Esophagus muscularis mucosa (tissue), 4 donors: ENCODE results near the gene SUSD6. TPM values are rescaled to one million over a fixed set of nuclear protein-coding genes. Genes with fewer than 3 reads are reported as not detected.

Experiments used
- DNase-seq: peaks from one replicate; pipeline ENCODE4 v3.0.0-alpha.2; 2017; ENCODE audit errors: extremely low spot score
- H3K27ac ChIP-seq, 4 donors: fragments of 200-600 bp; sonication (generic); replicated peaks in 1 of 4; 1 replicate in 3 of 4; 2 replicates in 1 of 4; pipeline ENCODE4 v1.5.1; 2016 to 2019; ENCODE audit warnings: mild to moderate bottlenecking in 1 of 4
- H3K27me3 ChIP-seq, 4 donors: fragments of 200-600 bp; sonication (generic); one replicate each; pipeline versions ENCODE4 v1.5.1 to v1.6.0; 2016 to 2019
- H3K36me3 ChIP-seq, 4 donors: fragments of 200-600 bp; sonication (generic); one replicate each; pipeline ENCODE4 v1.5.1; 2016 to 2019
- H3K4me1 ChIP-seq, 4 donors: fragments of 200-600 bp; sonication (generic); one replicate each; pipeline ENCODE4 v1.5.1; 2016 to 2019
- H3K4me3 ChIP-seq, 4 donors: fragments of 200-600 bp; sonication (generic); 1 replicate in 2 of 4; 2 replicates in 2 of 4; pipeline ENCODE4 v1.5.1; 2016 to 2019; ENCODE audit warnings: mild to moderate bottlenecking in 4 of 4, moderate library complexity in 1 of 4
- H3K9me3 ChIP-seq, 4 donors: fragments of 200-600 bp; sonication (generic); 1 replicate in 3 of 4; 2 replicates in 1 of 4; pipeline ENCODE4 v1.5.1; 2016 to 2019
- CTCF ChIP-seq, 3 experiments: fragments of 200-600 bp in 2 of 3; fragments of 450-650 bp in 1 of 3; sonication (generic) in 2 of 3; IDR thresholded peaks; one replicate each; pipeline ENCODE4 v1.5.1; 2017 to 2019; ENCODE audit warnings: antibody characterized with exemption in 3 of 3, mild to moderate bottlenecking in 2 of 3, moderate library complexity in 1 of 3
- EP300 ChIP-seq: sonication (generic); formaldehyde crosslinking; IDR thresholded peaks from one replicate; pipeline ENCODE4 v1.6.1; 2017; ENCODE audit warnings: antibody characterized with exemption
- POLR2A ChIP-seq: fragments of 450-650 bp; IDR thresholded peaks from one replicate; pipeline ENCODE4 v1.6.1; 2017; ENCODE audit warnings: antibody characterized with exemption, moderate library complexity, mild to moderate bottlenecking, low read depth
- POLR2AphosphoS5 ChIP-seq, 2 donors: sonication (generic); formaldehyde crosslinking; IDR thresholded peaks; one replicate each; pipeline ENCODE4 v1.6.1; 2017; ENCODE audit warnings: antibody characterized with exemption in 2 of 2
- WGBS: methylation state at CpG from one replicate; pipeline ENCODE4 v1.1.5; 2018; 5-methylcytosine and 5-hydroxymethylcytosine counted together
- intact Hi-C: fragments of 100-400 bp; cut with DNase I; formaldehyde crosslinking; loops from one replicate; pipeline ENCODE4 v1.15.1; 2023
- total RNA-seq, 4 donors: library from RNA; depleted of rRNA; stranded (reverse); fragments of >200 nt; gene quantifications; one replicate each; pipeline versions ENCODE4 v1.1.0 to v1.2.1, GENCODE V29; 2016

The SUSD6 gene
- total RNA-seq, 4 donors from 2014 or later: 21.2 to 89.5 (median 43.5) TPM

GRCh38 chr14:69701291-69701690 is 89.9 kb downstream of the SUSD6 start:
- no peak for DNase-seq
- Histone ChIP-seq H3K4me1 (peaks cover 48 to 73% (median 61%) of the 10 kb centered on the region in 4 donors), H3K36me3 (peaks cover 0 to 32% (median 23%) of the 10 kb centered on the region in 4 donors), H3K27me3 (no peaks in the 10 kb centered on the region), H3K27ac (peak overlapping the region in 1 of 4 donors; percentile 5), H3K4me3 (no peak overlapping the region), H3K9me3 (no peaks in the 10 kb centered on the region)
- no peak for TF ChIP-seq POLR2AphosphoS5 (IDR thresholded peaks at IDR 0.05)
- no peak for TF ChIP-seq EP300
- TF ChIP-seq POLR2A: no peak
- TF ChIP-seq CTCF (IDR thresholded peaks at IDR 0.05): no peak
- WGBS: 89% methylated on average over 4 of the region's 4 CpGs
- intact Hi-C loops: no loop called here

- H3K4me3 ChIP-seq: no peak overlapping the region
- peaks cover 42 to 67% (median 56%) of the 10 kb centered on the region in 4 donors for H3K4me1 ChIP-seq
- peaks cover 0 to 37% (median 28%) of the 10 kb centered on the region in 4 donors for H3K36me3 ChIP-seq
- peak overlapping the region in 2 of 4 donors; percentile 5 for H3K27ac ChIP-seq
- TF ChIP-seq EP300 (no peak), CTCF (IDR thresholded peaks at IDR 0.05) (no peak), POLR2A (no peak)
- H3K27me3 ChIP-seq: no peaks in the 10 kb centered on the region
- DNase-seq: no peak
- H3K9me3 ChIP-seq: no peaks in the 10 kb centered on the region
- WGBS: 52% methylated on average over 3 of the region's 3 CpGs
- intact Hi-C loops: no loop called here
These were observed 90.5 kb downstream of the SUSD6 start for GRCh38 chr14:69701857-69702256.

- DNase-seq: no peak
- 49% methylated on average over 9 of the region's 12 CpGs for WGBS
- Histone ChIP-seq H3K4me1 (peaks cover 33 to 52% (median 44%) of the 10 kb centered on the region in 4 donors), H3K36me3 (peaks cover 0 to 48% (median 40%) of the 10 kb centered on the region in 4 donors), H3K27me3 (no peaks in the 10 kb centered on the region), H3K27ac (peak overlapping the region in 3 of 4 donors; percentile 8 to 34 (median 16)), H3K4me3 (no peak overlapping the region), H3K9me3 (no peaks in the 10 kb centered on the region)
- intact Hi-C loops: no loop called here
- TF ChIP-seq EP300 (no peak), POLR2AphosphoS5 (IDR thresholded peaks at IDR 0.05) (no peak), POLR2A (no peak), CTCF (IDR thresholded peaks at IDR 0.05) (no peak)
These were observed 91.9 kb downstream of the SUSD6 start for GRCh38 chr14:69703047-69704039.

GRCh38 chr14:69704319-69704718 is 92.9 kb downstream of the SUSD6 start:
- H3K4me1 ChIP-seq: peaks cover 33 to 54% (median 46%) of the 10 kb centered on the region in 4 donors
- WGBS: 97% methylated on average over 3 of the region's 5 CpGs
- no peak for TF ChIP-seq POLR2AphosphoS5 (IDR thresholded peaks at IDR 0.05)
- no peak for TF ChIP-seq EP300
- no peak for TF ChIP-seq CTCF (IDR thresholded peaks at IDR 0.05)
- TF ChIP-seq POLR2A: no peak
- peaks cover 0 to 58% (median 50%) of the 10 kb centered on the region in 4 donors for H3K36me3 ChIP-seq
- no peaks in the 10 kb centered on the region for H3K27me3 ChIP-seq
- DNase-seq: no peak
- intact Hi-C loops: no loop called here
- no peaks in the 10 kb centered on the region for H3K9me3 ChIP-seq
- H3K27ac ChIP-seq: peak overlapping the region in 1 of 4 donors; percentile 10
- no peak overlapping the region for H3K4me3 ChIP-seq
